Naive thymus-derived CD4-positive, alpha-beta T cell (primary cell): ENCODE results near the gene FDXR. TPM values are rescaled to one million over a fixed set of nuclear protein-coding genes. Genes with fewer than 3 reads are reported as not detected.

ENCODE experiments used
- ATAC-seq: fragments of 150-1000 bp; cut with Tn5 transposase; 2 replicates; pipeline ENCODE4 v1.10.0; 2021; ENCODE audit warnings: mild to moderate bottlenecking, moderate library complexity
- CTCF ChIA-PET: fragments of 350-600 bp; sonication (Branson Sonifier 250); formaldehyde crosslinking; loops from one replicate; lab custom pipeline; 2021; ENCODE audit warnings: antibody characterized with exemption; lab: Charles Lee
- POLR2A ChIA-PET: fragments of 350-600 bp; sonication (Branson Sonifier 250); formaldehyde crosslinking; loops from one replicate; lab custom pipeline; 2021; ENCODE audit warnings: antibody characterized with exemption, inconsistent platforms; lab: Charles Lee
- DNase-seq, 9 donors: peaks; one replicate each; pipeline versions ENCODE4 v3.0.0 to v3.0.0-alpha.2; 2020 to 2022; ENCODE audit warnings: mixed read lengths in 1 of 9
- H3K27ac ChIP-seq: one replicate; pipeline ENCODE4 v1.7.0; 2013; ENCODE audit warnings: mild to moderate bottlenecking, low read depth, low read length, moderate library complexity
- H3K27me3 ChIP-seq, 2 donors: one replicate each; pipeline ENCODE4 v1.7.0; 2013; ENCODE audit warnings: low read length in 2 of 2, mild to moderate bottlenecking in 2 of 2, moderate library complexity in 2 of 2; ENCODE audit not compliant: control insufficient read depth in 2 of 2, insufficient read depth in 2 of 2
- H3K36me3 ChIP-seq, 3 experiments: 1 replicate in 2 of 3; 2 replicates in 1 of 3; pipeline ENCODE4 v1.7.0; 2013; ENCODE audit warnings: low read length in 3 of 3, mild to moderate bottlenecking in 3 of 3, moderate library complexity in 1 of 3; ENCODE audit not compliant: insufficient read depth in 3 of 3, control insufficient read depth in 2 of 3
- H3K4me1 ChIP-seq, 2 donors: one replicate each; pipeline ENCODE4 v1.7.0; 2013; ENCODE audit warnings: low read length in 2 of 2, mild to moderate bottlenecking in 2 of 2, moderate library complexity in 1 of 2; ENCODE audit not compliant: control insufficient read depth in 2 of 2, insufficient read depth in 2 of 2
- H3K4me3 ChIP-seq: 2 replicates; pipeline ENCODE4 v1.7.0; 2013; ENCODE audit warnings: mild to moderate bottlenecking, low read length
- H3K9me3 ChIP-seq, 3 experiments: 1 replicate in 2 of 3; 2 replicates in 1 of 3; pipeline ENCODE4 v1.7.0; 2013; ENCODE audit warnings: low read length in 3 of 3; ENCODE audit not compliant: control insufficient read depth in 2 of 3
- H3K27ac Mint-ChIP-seq, 9 donors: one replicate each; pipeline ENCODE4 v1.8.0; 2020 to 2022; ENCODE audit warnings: mixed read lengths in 9 of 9, mild to moderate bottlenecking in 8 of 9, moderate library complexity in 5 of 9, inconsistent platforms in 2 of 9
- H3K27me3 Mint-ChIP-seq, 5 donors: one replicate each; pipeline ENCODE4 v1.8.0; 2021 to 2022; ENCODE audit warnings: mixed read lengths in 5 of 5, mild to moderate bottlenecking in 1 of 5
- H3K36me3 Mint-ChIP-seq, 5 donors: one replicate each; pipeline ENCODE4 v1.8.0; 2020 to 2022; ENCODE audit warnings: mixed read lengths in 5 of 5, mild to moderate bottlenecking in 3 of 5, inconsistent platforms in 1 of 5
- H3K4me1 Mint-ChIP-seq, 7 donors: one replicate each; pipeline ENCODE4 v1.8.0; 2020 to 2022; ENCODE audit warnings: mixed read lengths in 7 of 7, mild to moderate bottlenecking in 3 of 7, inconsistent platforms in 1 of 7
- H3K4me3 Mint-ChIP-seq, 10 donors: one replicate each; pipeline ENCODE4 v1.8.0; 2020 to 2022; ENCODE audit warnings: mild to moderate bottlenecking in 10 of 10, mixed read lengths in 10 of 10, moderate library complexity in 6 of 10, inconsistent platforms in 2 of 10
- H3K9me3 Mint-ChIP-seq, 11 donors: one replicate each; pipeline ENCODE4 v1.8.0; 2020 to 2022; ENCODE audit warnings: mixed read lengths in 11 of 11, mild to moderate bottlenecking in 4 of 11, inconsistent platforms in 1 of 11, moderate library complexity in 1 of 11
- intact Hi-C, 2 donors: fragments of 100-400 bp; cut with micrococcal nuclease; formaldehyde crosslinking; loops; one replicate each; pipeline ENCODE4 v1.15.1; 2023
- polyA plus RNA-seq, 2 donors: library from polyadenylated mRNA; unstranded; fragments of 300-500 nt; fragmentation: Illumina TruSeq; gene quantifications; one replicate each; pipeline ENCODE4 v1.2.3, GENCODE V29; 2021
- total RNA-seq, 6 experiments: library from RNA in 5 of 6; stranded (reverse) in 5 of 6; gene quantifications; 1 replicate in 5 of 6; 2 replicates in 1 of 6; pipeline ENCODE4 v1.2.3 and lab custom pipeline; 2021 to 2026

The FDXR gene
- total and polyA plus RNA-seq, 7 experiments from 2014 or later, result 4.7 to 39.5 (median 9.4) TPM

DNA sequence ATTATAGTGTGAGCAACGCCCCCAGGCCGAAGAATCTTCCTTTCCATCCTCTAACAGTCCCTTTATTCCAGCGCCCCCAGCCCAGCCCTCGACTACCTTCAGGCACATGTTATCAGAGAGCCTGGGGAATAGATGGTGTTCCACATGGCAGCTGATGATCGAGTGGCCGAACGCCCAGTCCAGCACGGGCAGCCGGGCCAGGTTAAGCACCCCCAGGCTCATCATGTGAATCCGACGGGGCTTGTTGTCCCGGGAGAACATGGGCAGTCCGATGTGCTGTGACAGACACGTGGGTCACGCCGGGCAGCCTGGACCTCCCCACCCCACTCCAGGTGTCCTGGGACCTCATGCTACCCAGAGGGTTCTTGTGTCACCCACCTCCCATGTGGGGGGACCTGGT lies 6.5 kb upstream of the FDXR start:
- Histone ChIP-seq H3K9me3 (no peaks in the 10 kb centered on the region), H3K27me3 (no peaks in the 10 kb centered on the region), H3K4me1 (no peaks in the 10 kb centered on the region), H3K4me3 (no peak overlapping the region), H3K36me3 (no peaks in the 10 kb centered on the region), H3K27ac (no peak overlapping the region)
- DNase-seq, result no peak
- ChIA-PET POLR2A (no interaction called here), CTCF (no interaction called here)
- Mint-ChIP-seq H3K36me3 (no peaks in the 10 kb centered on the region), H3K4me3 (no peak overlapping the region), H3K27me3 (peaks cover 0 to 7% (median 2%) of the 10 kb centered on the region in 5 donors), H3K27ac (no peak overlapping the region), H3K4me1 (peaks cover 0 to 7% (median 0%) of the 10 kb centered on the region in 7 donors), H3K9me3 (no peaks in the 10 kb centered on the region)
- intact Hi-C loops, result no loop called here
- ATAC-seq, result no peak

DNA sequence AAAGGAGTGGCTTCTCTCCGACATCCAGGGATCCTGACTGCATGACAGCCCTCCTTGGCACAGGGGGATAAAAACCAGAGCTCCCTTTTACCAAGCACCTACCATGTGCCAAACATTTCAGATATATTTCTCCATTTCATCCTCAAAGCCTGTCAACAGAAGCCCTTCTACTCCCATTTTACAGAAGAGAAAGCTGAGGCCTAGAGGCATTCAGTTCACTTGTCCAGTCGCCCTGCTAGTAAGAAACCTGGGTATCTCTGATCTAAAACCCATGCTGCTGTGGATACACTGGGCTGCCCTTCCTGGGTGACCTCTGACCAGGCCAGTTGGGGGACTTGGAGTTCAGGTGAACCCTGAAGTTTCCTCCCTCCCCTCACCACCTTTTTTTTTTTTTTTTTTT lies 5.9 kb upstream of the FDXR start:
- Mint-ChIP-seq H3K9me3 (no peaks in the 10 kb centered on the region), H3K4me3 (no peak overlapping the region), H3K4me1 (peaks cover 4 to 12% (median 5%) of the 10 kb centered on the region in 7 donors), H3K27ac (no peak overlapping the region), H3K27me3 (peaks cover 0 to 4% (median 0%) of the 10 kb centered on the region in 5 donors), H3K36me3 (no peaks in the 10 kb centered on the region)
- ChIA-PET CTCF (interaction anchor here (0.5 kb wide), 1 partner anchor 215 kb away, joined by 4 read pairs; no protein-coding TSS in a partner anchor), POLR2A (interaction anchor here (0.6 kb wide), 1 partner anchor 425 kb away, joined by 5 read pairs; no protein-coding TSS in a partner anchor)
- Histone ChIP-seq H3K4me1 (peaks cover 2 to 3% of the 10 kb centered on the region in 2 donors), H3K9me3 (no peaks in the 10 kb centered on the region), H3K27me3 (no peaks in the 10 kb centered on the region), H3K27ac (no peak overlapping the region), H3K36me3 (no peaks in the 10 kb centered on the region), H3K4me3 (no peak overlapping the region)
- ATAC-seq, result no peak
- no peak for DNase-seq
- intact Hi-C loops, result no loop called here

DNA sequence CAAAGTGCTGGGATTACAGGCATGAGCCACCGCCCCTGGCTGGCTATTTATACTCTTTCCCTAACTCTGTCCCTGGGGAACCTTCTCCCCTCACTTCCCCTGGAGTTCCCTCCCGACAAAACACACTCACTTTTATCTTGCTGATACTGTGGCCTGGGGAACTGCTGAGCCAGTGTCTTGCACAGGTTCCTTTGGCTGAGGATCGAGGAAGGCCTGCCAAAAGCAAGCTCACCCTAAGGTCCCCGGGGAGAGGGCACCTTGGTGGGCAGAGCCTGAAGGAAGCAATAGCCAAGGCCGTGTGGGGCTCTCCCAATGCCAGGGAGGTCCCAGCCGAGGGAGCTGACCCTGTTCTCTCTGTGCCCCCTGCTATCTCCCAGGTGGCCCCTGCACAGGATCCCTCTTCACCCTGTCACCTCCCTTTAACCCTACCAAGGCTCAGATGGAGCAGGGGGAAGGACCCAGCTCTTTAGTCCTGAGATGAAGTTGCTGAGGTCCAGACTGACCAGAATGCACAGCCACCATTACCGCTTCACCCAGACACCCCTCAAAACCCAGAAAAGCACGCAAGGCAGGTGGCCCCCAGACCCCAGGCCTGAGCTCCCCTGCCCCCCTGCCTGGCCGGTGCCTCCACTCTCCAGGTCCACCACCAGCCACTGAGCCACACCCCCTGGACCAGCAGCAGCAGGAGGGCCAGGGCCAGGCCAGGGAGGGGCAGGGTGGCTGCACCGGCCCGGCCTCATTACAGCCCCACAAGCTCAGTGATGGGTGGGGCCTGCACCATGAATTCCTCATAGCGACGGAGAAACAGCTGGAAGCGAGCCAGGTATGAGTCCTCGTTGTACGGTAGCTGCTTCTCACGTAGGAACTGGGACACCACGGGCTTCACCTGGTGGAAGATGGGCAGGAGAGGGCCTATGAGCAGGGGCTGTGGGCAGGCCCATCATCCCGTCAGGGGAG lies 5.1 kb upstream of the FDXR start:
- POLR2A ChIA-PET, result interaction anchor here (0.6 kb wide), 1 partner anchor 425 kb away, joined by 5 read pairs; no protein-coding TSS in a partner anchor

DNA sequence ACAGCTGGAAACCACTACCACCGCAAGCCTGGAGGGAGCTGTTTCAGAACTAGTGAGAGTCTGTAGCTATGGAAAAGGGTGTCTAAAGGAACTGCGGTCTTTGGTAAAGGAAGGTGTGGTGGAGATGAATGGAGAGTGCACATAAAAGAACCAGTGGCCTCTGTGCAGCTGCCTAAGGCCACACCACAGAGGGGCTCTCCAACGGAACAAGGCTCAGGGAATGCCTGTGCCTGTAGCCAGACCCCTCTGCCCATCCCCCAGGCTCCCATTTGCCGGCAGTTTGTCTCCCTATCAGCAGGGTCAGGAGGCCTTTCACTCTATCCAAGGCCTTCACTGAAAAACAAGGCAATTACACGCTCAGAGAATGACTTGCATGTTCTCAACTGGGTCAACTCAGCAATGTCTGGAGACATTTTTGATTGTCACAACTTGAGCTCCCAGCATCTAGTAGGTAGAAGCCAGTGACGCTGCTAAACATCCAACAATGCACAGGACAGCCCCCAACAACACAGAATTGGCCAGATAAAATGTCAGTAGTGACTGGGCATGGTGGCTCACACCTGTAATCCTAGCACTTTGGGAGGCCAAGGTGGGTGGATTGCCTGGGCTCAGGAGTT lies 3.3 kb upstream of the FDXR start:
- ChIA-PET POLR2A (no interaction called here), CTCF (interaction anchor here (0.5 to 1.1 kb wide), 2 partner anchors 85 to 143 kb away, joined by 3 to 5 read pairs; no protein-coding TSS in a partner anchor)
- H3K27ac ChIP-seq, result no peak overlapping the region
- no peak for DNase-seq
- no peaks in the 10 kb centered on the region for H3K27me3 ChIP-seq
- no peak for ATAC-seq
- Mint-ChIP-seq H3K4me1 (peaks cover 18 to 30% (median 22%) of the 10 kb centered on the region in 7 donors), H3K36me3 (peaks cover 0 to 5% (median 0%) of the 10 kb centered on the region in 5 donors), H3K4me3 (no peak overlapping the region), H3K27me3 (peaks cover 0 to 3% (median 0%) of the 10 kb centered on the region in 5 donors), H3K9me3 (peaks cover 0 to 2% (median 0%) of the 10 kb centered on the region in 11 donors), H3K27ac (no peak overlapping the region)
- H3K9me3 ChIP-seq, result no peaks in the 10 kb centered on the region
- intact Hi-C loops, result no loop called here
- H3K4me3 ChIP-seq, result no peak overlapping the region
- H3K36me3 ChIP-seq, result no peaks in the 10 kb centered on the region
- peaks cover 11 to 14% of the 10 kb centered on the region in 2 donors for H3K4me1 ChIP-seq

More for the DNA sequence above, 5.1 kb upstream of the FDXR start:
- no peak overlapping the region for H3K27ac Mint-ChIP-seq
- no peaks in the 10 kb centered on the region for H3K36me3 Mint-ChIP-seq
- peaks cover 3 to 5% of the 10 kb centered on the region in 2 donors for H3K4me1 ChIP-seq
- intact Hi-C loops, result no loop called here
- no peak for ATAC-seq
- CTCF ChIA-PET, result interaction anchor here (0.5 to 0.6 kb wide), 2 partner anchors 21 to 215 kb away, joined by 3 to 4 read pairs; no protein-coding TSS in a partner anchor
- no peak overlapping the region for H3K4me3 Mint-ChIP-seq
- H3K27ac ChIP-seq, result no peak overlapping the region
- no peak overlapping the region for H3K4me3 ChIP-seq
- H3K9me3 ChIP-seq, result no peaks in the 10 kb centered on the region
- peaks cover 0 to 2% (median 0%) of the 10 kb centered on the region in 11 donors for H3K9me3 Mint-ChIP-seq
- no peak for DNase-seq
- peaks cover 0 to 4% (median under 1%) of the 10 kb centered on the region in 5 donors for H3K27me3 Mint-ChIP-seq
- no peaks in the 10 kb centered on the region for H3K36me3 ChIP-seq
- H3K27me3 ChIP-seq, result no peaks in the 10 kb centered on the region
- peaks cover 4 to 15% (median 6%) of the 10 kb centered on the region in 7 donors for H3K4me1 Mint-ChIP-seq

DNA sequence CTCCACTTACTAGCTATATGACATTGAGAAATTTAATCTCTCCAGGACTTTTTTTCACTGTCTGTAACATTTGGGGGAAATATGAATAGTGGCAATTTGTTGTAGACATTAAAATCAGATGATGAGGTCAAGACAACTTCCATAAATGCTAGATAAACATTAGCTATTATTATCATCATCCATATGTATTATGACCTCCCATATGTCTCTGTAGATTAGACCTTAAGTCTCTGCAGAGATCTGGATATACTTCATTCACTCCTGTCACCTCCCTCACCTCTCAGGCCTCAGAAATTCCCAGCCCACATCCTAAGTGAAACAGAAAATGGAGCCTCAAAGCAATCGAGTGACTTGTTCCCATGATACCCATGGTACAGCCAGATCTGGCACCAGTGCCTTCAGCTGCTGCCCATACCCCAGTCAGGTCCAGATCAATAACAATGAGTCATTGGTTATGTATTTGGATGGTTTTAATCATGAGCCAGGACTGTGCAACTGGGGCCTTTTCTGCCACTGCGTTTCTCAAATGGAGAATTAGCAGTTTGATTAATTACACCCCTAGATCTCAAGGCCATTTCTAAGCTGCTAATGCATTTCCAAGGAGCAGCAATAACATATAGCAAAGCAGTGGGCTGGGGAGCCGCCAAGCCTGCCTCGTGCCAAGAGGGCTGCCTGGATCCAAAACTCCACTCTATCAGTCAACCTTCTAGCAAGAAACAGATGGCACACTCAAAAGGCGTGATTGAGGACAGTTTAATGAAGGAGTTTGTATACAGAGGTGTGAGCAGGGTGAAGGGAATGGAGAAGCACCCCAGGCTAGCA lies 2.6 kb upstream of the FDXR start:
- Histone ChIP-seq H3K4me3 (no peak overlapping the region), H3K27ac (no peak overlapping the region), H3K27me3 (no peaks in the 10 kb centered on the region), H3K9me3 (no peaks in the 10 kb centered on the region), H3K36me3 (no peaks in the 10 kb centered on the region), H3K4me1 (peaks cover 11 to 14% of the 10 kb centered on the region in 2 donors)
- peaks cover 0 to 3% (median 0%) of the 10 kb centered on the region in 5 donors for H3K27me3 Mint-ChIP-seq
- H3K27ac Mint-ChIP-seq, result peak overlapping the region in 3 of 9 donors; percentile 7 to 34 (median 19)
- ChIA-PET CTCF (interaction anchor here (0.5 to 2.4 kb wide), 3 partner anchors 10 to 144 kb away, joined by 3 to 10 read pairs (median 5); no protein-coding TSS in a partner anchor), POLR2A (no interaction called here)
- H3K4me3 Mint-ChIP-seq, result peak overlapping the region in 3 of 10 donors; percentile 13 to 46 (median 41)
- peaks cover 0 to 2% (median 0%) of the 10 kb centered on the region in 11 donors for H3K9me3 Mint-ChIP-seq
- intact Hi-C loops, result no loop called here
- peaks cover 18 to 33% (median 24%) of the 10 kb centered on the region in 7 donors for H3K4me1 Mint-ChIP-seq
- DNase-seq (no peak), ATAC-seq (no peak)
- peaks cover 0 to 6% (median 0%) of the 10 kb centered on the region in 5 donors for H3K36me3 Mint-ChIP-seq
